Astrocyte of the cerebellum (primary cell): ENCODE results near the gene ARHGEF1.

Experiments
- DNase-seq: peaks from one replicate; pipeline ENCODE4 v3.0.0-alpha.2; 2011; ENCODE audit warnings: low read depth
- H3K4me3 ChIP-seq: 2 replicates; pipeline ENCODE4 v1.5.1; 2011; ENCODE audit warnings: mild to moderate bottlenecking, low read depth, low read length, moderate library complexity
- CTCF ChIP-seq: IDR thresholded peaks from 2 replicates; pipeline ENCODE4 v1.5.1; 2012; ENCODE audit warnings: low read length, low read depth, moderate library complexity, mild to moderate bottlenecking; ENCODE audit errors: missing control alignments
- in situ Hi-C: cut with HindIII; loops from 2 replicates; pipeline ENCODE4 v1.10.0; 2017; ENCODE audit warnings: low sequenced_read_pairs

ARHGEF1 gene

GRCh38 chr19:41876847-41877832 lies 5.8 kb upstream of the ARHGEF1 start, which contains the start of gene CD79A:
Gene CD79A (plus strand): TSS chr19:41877279. CDS start chr19:41877305, 26 bp downstream.
- in situ Hi-C loops, result no loop called here
- TF ChIP-seq CTCF, result no peak
- H3K4me3 ChIP-seq, result no peak within 1 kb of the TSS
- DNase-seq, result no peak

GRCh38 chr19:41877916-41878905 lies 4.8 kb upstream of the ARHGEF1 start:
- in situ Hi-C loops, result no loop called here
- no peak for TF ChIP-seq CTCF
- no peak overlapping the region for H3K4me3 ChIP-seq
- no peak for DNase-seq

- in situ Hi-C loops, result no loop called here
- TF ChIP-seq CTCF, result no peak
- DNase-seq, result no peak
- no peak overlapping the region for H3K4me3 ChIP-seq
Measured at GRCh38 chr19:41879080-41879479, 3.9 kb upstream of the ARHGEF1 start.

- H3K4me3 ChIP-seq, result no peak overlapping the region
- TF ChIP-seq CTCF, result no peak
- in situ Hi-C loops, result no loop called here
- DNase-seq, result no peak
Measured at GRCh38 chr19:41879670-41880328, 3.2 kb upstream of the ARHGEF1 start.

- no peak for TF ChIP-seq CTCF
- DNase-seq, result no peak
- in situ Hi-C loops, result no loop called here
- H3K4me3 ChIP-seq, result no peak overlapping the region
Measured at GRCh38 chr19:41880329-41880708, 2.7 kb upstream of the ARHGEF1 start.

GRCh38 chr19:41883463-41883820 lies 458 bp downstream of the ARHGEF1 start:
- no peak for TF ChIP-seq CTCF
- in situ Hi-C loops, result no loop called here
- DNase-seq, result no peak
- H3K4me3 ChIP-seq, result peak overlapping the region; percentile 61
